HEK293T (cell line): ENCODE data around the gene CYP1A1.
"Not testable (repeated sequence)": the region's sequence is repeated elsewhere in the genome, so short reads cannot be mapped to it uniquely, and the experiment has no call there.

Experiments
- CTCF ChIA-PET: fragments of 350-600 bp; formaldehyde crosslinking; extraction: SDS; loops from one replicate; lab custom pipeline; 2021; ENCODE audit warnings: antibody characterized with exemption, inconsistent platforms; lab: Yijun Ruan, JAX
- POLR2A ChIA-PET: fragments of 350-600 bp; formaldehyde crosslinking; extraction: SDS; loops from one replicate; lab custom pipeline; 2020; ENCODE audit warnings: antibody characterized with exemption, inconsistent platforms; lab: Yijun Ruan, JAX
- DNase-seq: peaks from one replicate; pipeline ENCODE4 v3.0.0; 2012; ENCODE audit warnings: mixed read lengths; ENCODE audit errors: extremely low spot score
- ARNT ChIP-seq: fragments of 450-650 bp; IDR thresholded peaks from 2 replicates; pipeline ENCODE4 v1.6.1; 2017; ENCODE audit warnings: mild to moderate bottlenecking
- BHLHE40 ChIP-seq: fragments of 450-650 bp; IDR thresholded peaks from 2 replicates; pipeline ENCODE4 v1.6.1; 2016; ENCODE audit warnings: mild to moderate bottlenecking, moderate library complexity, borderline replicate concordance
- CTBP1 ChIP-seq: fragments of 450-650 bp; IDR thresholded peaks from 2 replicates; pipeline ENCODE4 v1.6.1; 2016; ENCODE audit warnings: borderline replicate concordance
- ELF4 ChIP-seq: fragments of 450-650 bp; IDR thresholded peaks from 2 replicates; pipeline ENCODE4 v1.6.1; 2017; ENCODE audit warnings: antibody characterized with exemption
- FOXA1 ChIP-seq: fragments of 450-650 bp; IDR thresholded peaks from 2 replicates; pipeline ENCODE4 v1.6.1; 2016; ENCODE audit warnings: mild to moderate bottlenecking
- FOXK2 ChIP-seq: fragments of 450-650 bp; IDR thresholded peaks from 2 replicates; pipeline ENCODE4 v1.6.1; 2016; ENCODE audit warnings: mild to moderate bottlenecking
- FOXM1 ChIP-seq: fragments of 450-650 bp; IDR thresholded peaks from 2 replicates; pipeline ENCODE4 v1.6.1; 2017; ENCODE audit warnings: mild to moderate bottlenecking, borderline replicate concordance
- HDGF ChIP-seq: fragments of 450-650 bp; IDR thresholded peaks from 2 replicates; pipeline ENCODE4 v1.6.1; 2017; ENCODE audit warnings: antibody characterized with exemption, borderline replicate concordance
- L3MBTL2 ChIP-seq: fragments of 450-650 bp; conservative IDR thresholded peaks from 2 replicates; pipeline ENCODE4 v1.6.1; 2016; ENCODE audit warnings: mild to moderate bottlenecking
- LEF1 ChIP-seq: fragments of 450-650 bp; IDR thresholded peaks from 2 replicates; pipeline ENCODE4 v1.6.1; 2017; ENCODE audit warnings: mild to moderate bottlenecking, borderline replicate concordance
- NFRKB ChIP-seq: fragments of 450-650 bp; IDR thresholded peaks from 2 replicates; pipeline ENCODE4 v1.6.1; 2016; ENCODE audit warnings: mild to moderate bottlenecking, moderate library complexity
- SP1 ChIP-seq: fragments of 450-650 bp; IDR thresholded peaks from 2 replicates; pipeline ENCODE4 v1.6.1; 2017
- SUZ12 ChIP-seq: fragments of 450-650 bp; IDR thresholded peaks from 2 replicates; pipeline ENCODE4 v1.6.1; 2016; ENCODE audit warnings: mild to moderate bottlenecking
- TARDBP ChIP-seq: fragments of 450-650 bp; IDR thresholded peaks from 2 replicates; pipeline ENCODE4 v1.6.1; 2016
- ZNF384 ChIP-seq: fragments of 450-650 bp; IDR thresholded peaks from 2 replicates; pipeline ENCODE4 v1.6.1; 2016
- TF ChIP-seq, protein P1 (sequence below): fragments of 450-650 bp; IDR thresholded peaks from 2 replicates; pipeline ENCODE4 v1.6.1; 2016

Gene CYP1A1

DNA sequence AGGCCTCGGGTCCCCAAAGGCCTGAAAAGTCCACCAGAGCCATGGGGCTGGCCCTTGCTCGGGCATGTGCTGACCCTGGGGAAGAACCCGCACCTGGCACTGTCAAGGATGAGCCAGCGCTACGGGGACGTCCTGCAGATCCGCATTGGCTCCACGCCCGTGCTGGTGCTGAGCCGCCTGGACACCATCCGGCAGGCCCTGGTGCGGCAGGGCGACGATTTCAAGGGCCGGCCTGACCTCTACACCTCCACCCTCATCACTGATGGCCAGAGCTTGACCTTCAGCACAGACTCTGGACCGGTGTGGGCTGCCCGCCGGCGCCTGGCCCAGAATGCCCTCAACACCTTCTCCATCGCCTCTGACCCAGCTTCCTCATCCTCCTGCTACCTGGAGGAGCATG, 24.5 kb upstream of the CYP1A1 start:
- TF ChIP-seq, protein P1, sequence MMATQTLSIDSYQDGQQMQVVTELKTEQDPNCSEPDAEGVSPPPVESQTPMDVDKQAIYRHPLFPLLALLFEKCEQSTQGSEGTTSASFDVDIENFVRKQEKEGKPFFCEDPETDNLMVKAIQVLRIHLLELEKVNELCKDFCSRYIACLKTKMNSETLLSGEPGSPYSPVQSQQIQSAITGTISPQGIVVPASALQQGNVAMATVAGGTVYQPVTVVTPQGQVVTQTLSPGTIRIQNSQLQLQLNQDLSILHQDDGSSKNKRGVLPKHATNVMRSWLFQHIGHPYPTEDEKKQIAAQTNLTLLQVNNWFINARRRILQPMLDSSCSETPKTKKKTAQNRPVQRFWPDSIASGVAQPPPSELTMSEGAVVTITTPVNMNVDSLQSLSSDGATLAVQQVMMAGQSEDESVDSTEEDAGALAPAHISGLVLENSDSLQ: no peak
- TF ChIP-seq ARNT (no peak), ELF4 (no peak), CTBP1 (no peak), FOXK2 (no peak), NFRKB (no peak), FOXM1 (no peak), SP1 (no peak), SUZ12 (no peak), BHLHE40 (no peak), LEF1 (no peak), HDGF (no peak), ZNF384 (no peak), L3MBTL2 (no peak)
- CTCF ChIA-PET: interaction anchor here (1.1 kb wide), 1 partner anchor 93 kb away, joined by 4 read pairs; the partner anchor contains the start of gene ULK3
- DNase-seq: no peak
- POLR2A ChIA-PET: interaction anchor here (1.2 to 4.9 kb wide), 2 partner anchors 10 to 54 kb away, joined by 3 to 31 read pairs; partner anchors contain the start of gene EDC3

GRCh38 chr15:74748322-74748946, 23.1 kb upstream of the CYP1A1 start, which contains the start of gene CYP1A2:
CYP1A2 (plus strand) TSS chr15:74748845; CDS start chr15:74749739, 894 bp downstream.
- no peak for TF ChIP-seq FOXA1
- TF ChIP-seq ELF4: no peak
- TF ChIP-seq TARDBP: no peak
- TF ChIP-seq NFRKB: no peak
- TF ChIP-seq LEF1: no peak
- no peak for TF ChIP-seq ARNT
- TF ChIP-seq HDGF: no peak
- TF ChIP-seq SUZ12: no peak
- TF ChIP-seq SP1: no peak
- TF ChIP-seq L3MBTL2: no peak
- TF ChIP-seq, protein P1: no peak
- no peak for TF ChIP-seq BHLHE40
- no peak for TF ChIP-seq ZNF384
- CTCF ChIA-PET: interaction anchor here (0.7 to 1.5 kb wide), 2 partner anchors 21 to 23 kb away, joined by 3 to 4 read pairs; no protein-coding TSS in a partner anchor
- POLR2A ChIA-PET: interaction anchor here (4.9 kb wide), 1 partner anchor 11 kb away, joined by 31 read pairs; no protein-coding TSS in a partner anchor
- no peak for DNase-seq

- ChIA-PET POLR2A (interaction anchor here (1.6 kb wide), 2 partner anchors 14 to 16 kb away, joined by 4 to 12 read pairs; no protein-coding TSS in a partner anchor), CTCF (no interaction called here)
- DNase-seq: no peak
- TF ChIP-seq ZNF384 (no peak), FOXM1 (no peak), ARNT (no peak), FOXK2 (no peak), L3MBTL2 (no peak), FOXA1 (no peak), ELF4 (no peak), TARDBP (no peak), LEF1 (no peak)
- TF ChIP-seq, protein P1: no peak
Observed at GRCh38 chr15:74746389-74746788, 21.1 kb upstream of the CYP1A1 start.

- CTCF ChIA-PET: interaction anchor here (0.6 kb wide), 1 partner anchor 1555 kb away, joined by 3 read pairs; no protein-coding TSS in a partner anchor
Observed at GRCh38 chr15:74742422-74742821, 17.1 kb upstream of the CYP1A1 start.

DNA sequence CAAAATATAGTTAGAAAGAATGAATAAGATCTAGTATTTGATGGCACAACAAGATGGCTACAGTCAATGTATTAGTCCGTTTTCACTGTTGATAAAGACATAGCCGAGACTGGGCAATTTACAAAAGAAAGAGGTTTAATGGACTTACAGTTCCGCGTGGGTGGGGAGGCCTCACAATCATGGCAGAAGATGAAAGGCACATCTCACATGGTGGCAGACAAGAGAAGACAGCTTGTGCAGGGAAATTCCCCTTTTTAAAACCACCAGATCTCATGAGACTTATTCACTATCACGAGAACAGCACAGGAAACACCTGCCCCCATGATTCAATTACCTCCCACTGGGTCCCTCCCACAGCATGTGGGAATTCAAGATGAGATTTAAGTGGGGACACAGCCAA, 12.9 kb upstream of the CYP1A1 start:
- CTCF ChIA-PET, POLR2A ChIA-PET, DNase-seq: not testable (repeated sequence)

More at GRCh38 chr15:74742422-74742821, 17.1 kb upstream of the CYP1A1 start:
- POLR2A ChIA-PET: no interaction called here
- DNase-seq: no peak
- no peak for TF ChIP-seq L3MBTL2
- TF ChIP-seq NFRKB: no peak
- TF ChIP-seq, protein P1: no peak
- no peak for TF ChIP-seq ELF4
- TF ChIP-seq ARNT: no peak
- TF ChIP-seq SUZ12: no peak
- TF ChIP-seq FOXK2: no peak
- TF ChIP-seq HDGF: no peak

DNA sequence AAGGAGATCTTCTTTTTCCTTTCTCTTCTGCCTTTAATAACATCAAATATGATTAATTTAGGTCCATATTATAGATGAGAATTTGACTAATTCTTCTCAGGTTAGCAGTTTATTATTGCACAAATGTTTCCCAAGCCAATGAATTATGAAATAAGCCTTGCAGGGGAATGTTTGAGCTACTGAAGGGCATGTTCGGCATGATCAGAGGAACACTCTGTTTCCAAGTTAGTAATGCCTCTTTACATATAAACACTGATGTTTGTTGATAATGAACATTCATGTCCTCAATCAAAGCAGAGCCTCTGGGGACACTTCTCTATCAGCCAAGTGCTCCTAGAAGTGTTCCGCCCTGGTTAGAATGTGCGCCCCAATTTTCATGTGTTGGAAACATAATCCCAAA, 10.0 kb upstream of the CYP1A1 start:
- TF ChIP-seq FOXM1 (no peak), L3MBTL2 (no peak), TARDBP (no peak), LEF1 (no peak), ARNT (no peak), FOXA1 (no peak), HDGF (no peak), NFRKB (no peak), ZNF384 (no peak)
- TF ChIP-seq, protein P1: no peak
- CTCF ChIA-PET: interaction anchor here (0.6 kb wide), 2 partner anchors 8 to 246 kb away, joined by 3 read pairs; no protein-coding TSS in a partner anchor
- DNase-seq: no peak
- POLR2A ChIA-PET: interaction anchor here (0.7 to 1.9 kb wide), 3 partner anchors 10 to 25 kb away, joined by 3 to 9 read pairs (median 5); partner anchors contain the start of gene CYP1A1
